Ovary (tissue), 9 donors: ENCODE data around the gene BTBD9. TPM values are rescaled to one million over a fixed set of nuclear protein-coding genes. Genes with fewer than 3 reads are reported as not detected.
"Not testable (repeated sequence)": the region's sequence is repeated elsewhere in the genome, so short reads cannot be mapped to it uniquely, and the experiment has no call there.

Experiments
- DNase-seq, 5 donors: peaks; one replicate each; pipeline ENCODE4 v3.0.0-alpha.2; 2019 to 2020
- H3K27ac ChIP-seq, 2 donors: fragments of 200-600 bp; one replicate each; pipeline versions ENCODE4 v1.5.1 to v1.8.0; 2019 to 2022
- H3K27me3 ChIP-seq: fragments of 200-600 bp; one replicate; pipeline ENCODE4 v1.8.0; 2022
- H3K36me3 ChIP-seq: fragments of 200-600 bp; sonication (generic); one replicate; pipeline ENCODE4 v1.5.1; 2019
- H3K4me1 ChIP-seq: one replicate; pipeline ENCODE4 v1.8.1; 2013; ENCODE audit warnings: mild to moderate bottlenecking, moderate library complexity; ENCODE audit not compliant: insufficient read depth
- H3K4me3 ChIP-seq: fragments of 200-600 bp; sonication (generic); one replicate; pipeline ENCODE4 v1.5.1; 2017
- H3K9me3 ChIP-seq, 2 donors: fragments of 200-600 bp in 1 of 2; sonication (generic) in 1 of 2; one replicate each; pipeline versions ENCODE4 v1.5.1 to v1.8.1; 2013 to 2019; ENCODE audit warnings: mild to moderate bottlenecking in 1 of 2, moderate library complexity in 1 of 2
- EP300 ChIP-seq: sonication (generic); formaldehyde crosslinking; IDR thresholded peaks from one replicate; pipeline ENCODE4 v1.6.1; 2017; ENCODE audit warnings: antibody characterized with exemption
- POLR2A ChIP-seq: fragments of 450-650 bp; IDR thresholded peaks from one replicate; pipeline ENCODE4 v1.6.1; 2017; ENCODE audit warnings: antibody characterized with exemption, mild to moderate bottlenecking, moderate library complexity
- WGBS, 3 donors: extraction: QIAGEN DNeasy Blood & Tissue Kit in 1 of 3; methylation state at CpG; one replicate each; pipeline versions ENCODE4 v1.1.5 to v1.1.7; 2013 to 2017; 5-methylcytosine and 5-hydroxymethylcytosine counted together
- intact Hi-C, 4 donors: fragments of 100-400 bp; cut with DNase I; formaldehyde crosslinking; loops; one replicate each; pipeline versions ENCODE4 v1.11.0 to v1.15.1; 2022 to 2023
- polyA plus RNA-seq, 2 donors: library from polyadenylated mRNA; stranded (reverse); fragments of 200-250 nt in 1 of 2; fragments of 350-450 nt in 1 of 2; fragmentation: Illumina TruSeq in 1 of 2; extraction: RNeasy Lipid Tissue Mini Kit (QIAGEN cat#74804) in 1 of 2; gene quantifications; one replicate each; pipeline ENCODE4 v1.2.3, GENCODE V29; 2013 to 2014
- total RNA-seq, 7 donors: library from RNA; depleted of rRNA in 2 of 7; stranded (reverse); fragments of >200 nt in 2 of 7; fragmentation: NEBNext Ultra II Directional in 3 of 7; extraction: Animal tissue kit (Norgen Biotek cat#: 25700) in 3 of 7; gene quantifications; one replicate each; pipeline versions ENCODE4 v1.1.0 to v1.2.4, GENCODE V29; 2016 to 2023
- TF ChIP-seq, protein P1 (sequence below), 3 donors: fragments of 450-650 bp in 2 of 3; fragments of 200-600 bp in 1 of 3; IDR thresholded peaks; one replicate each; pipeline versions ENCODE4 v1.5.1 to v1.8.0; 2016 to 2022; ENCODE audit warnings: antibody characterized with exemption in 3 of 3, mild to moderate bottlenecking in 1 of 3
- donor health status: DM: no; HTN: no; CAD: no; lungs with moderate emphysema.
- donor health status: DM: no; HTN: no; CAD: no.
- donor health status: Bipolar disorder and iron deficiency.
- donor health status: DM: yes; HTN: yes; CAD: no.
- donor health status: DM: no; HTN: no; CAD: no.
- donor health status: DM: yes; HTN: yes; CAD: no.

The BTBD9 gene
- total and polyA plus RNA-seq, 9 donors: 7.2 to 28.8 (median 21.0) TPM

- Histone ChIP-seq H3K4me3 (no peak overlapping the region), H3K9me3 (no peaks in the 10 kb centered on the region), H3K27ac (no peak overlapping the region), H3K4me1 (peaks cover under 1% of the 10 kb centered on the region), H3K27me3 (no peaks in the 10 kb centered on the region), H3K36me3 (no peaks in the 10 kb centered on the region)
- intact Hi-C loops: no loop called here
- 94 to 98% (median 95%) methylated on average over 3 of the region's 3 CpGs for WGBS, 3 donors
- TF ChIP-seq, protein P1, sequence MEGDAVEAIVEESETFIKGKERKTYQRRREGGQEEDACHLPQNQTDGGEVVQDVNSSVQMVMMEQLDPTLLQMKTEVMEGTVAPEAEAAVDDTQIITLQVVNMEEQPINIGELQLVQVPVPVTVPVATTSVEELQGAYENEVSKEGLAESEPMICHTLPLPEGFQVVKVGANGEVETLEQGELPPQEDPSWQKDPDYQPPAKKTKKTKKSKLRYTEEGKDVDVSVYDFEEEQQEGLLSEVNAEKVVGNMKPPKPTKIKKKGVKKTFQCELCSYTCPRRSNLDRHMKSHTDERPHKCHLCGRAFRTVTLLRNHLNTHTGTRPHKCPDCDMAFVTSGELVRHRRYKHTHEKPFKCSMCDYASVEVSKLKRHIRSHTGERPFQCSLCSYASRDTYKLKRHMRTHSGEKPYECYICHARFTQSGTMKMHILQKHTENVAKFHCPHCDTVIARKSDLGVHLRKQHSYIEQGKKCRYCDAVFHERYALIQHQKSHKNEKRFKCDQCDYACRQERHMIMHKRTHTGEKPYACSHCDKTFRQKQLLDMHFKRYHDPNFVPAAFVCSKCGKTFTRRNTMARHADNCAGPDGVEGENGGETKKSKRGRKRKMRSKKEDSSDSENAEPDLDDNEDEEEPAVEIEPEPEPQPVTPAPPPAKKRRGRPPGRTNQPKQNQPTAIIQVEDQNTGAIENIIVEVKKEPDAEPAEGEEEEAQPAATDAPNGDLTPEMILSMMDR (IDR thresholded peaks at IDR 0.05): no peak
- TF ChIP-seq POLR2A: no peak
- no peak for TF ChIP-seq EP300
- DNase-seq: no peak
Observed at GRCh38 chr6:38432079-38432478, 207.7 kb downstream of the BTBD9 start.

DNA sequence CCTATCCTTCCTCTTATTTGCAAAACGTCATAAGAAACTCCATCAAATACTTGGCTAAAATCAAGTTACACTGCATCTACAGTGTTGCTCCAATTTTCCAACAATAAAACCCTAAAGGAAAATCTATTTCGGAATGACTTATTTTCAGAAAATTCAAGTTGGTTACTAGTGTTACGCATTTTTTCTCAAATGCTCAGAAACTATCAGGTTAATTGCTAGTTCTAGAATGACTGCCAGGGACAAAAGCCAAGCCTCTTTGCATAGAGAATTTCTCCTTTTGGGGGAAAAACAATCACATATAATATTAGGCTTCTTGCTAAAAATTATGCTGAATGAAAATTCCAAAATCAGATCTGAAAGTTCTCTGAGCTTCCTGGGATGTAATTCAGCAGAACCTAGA, 210.2 kb downstream of the BTBD9 start:
- H3K27ac ChIP-seq: no peak overlapping the region
- no peaks in the 10 kb centered on the region for H3K27me3 ChIP-seq
- TF ChIP-seq EP300 (no peak), POLR2A (no peak)
- TF ChIP-seq, protein P1 (IDR thresholded peaks at IDR 0.05): no peak
- no peaks in the 10 kb centered on the region for H3K4me1 ChIP-seq
- 83 to 87% (median 84%) methylated on average over 3 of the region's 3 CpGs for WGBS, 3 donors
- intact Hi-C loops: no loop called here
- DNase-seq: no peak
- no peak overlapping the region for H3K4me3 ChIP-seq
- H3K9me3 ChIP-seq: no peaks in the 10 kb centered on the region
- H3K36me3 ChIP-seq: no peaks in the 10 kb centered on the region

DNA sequence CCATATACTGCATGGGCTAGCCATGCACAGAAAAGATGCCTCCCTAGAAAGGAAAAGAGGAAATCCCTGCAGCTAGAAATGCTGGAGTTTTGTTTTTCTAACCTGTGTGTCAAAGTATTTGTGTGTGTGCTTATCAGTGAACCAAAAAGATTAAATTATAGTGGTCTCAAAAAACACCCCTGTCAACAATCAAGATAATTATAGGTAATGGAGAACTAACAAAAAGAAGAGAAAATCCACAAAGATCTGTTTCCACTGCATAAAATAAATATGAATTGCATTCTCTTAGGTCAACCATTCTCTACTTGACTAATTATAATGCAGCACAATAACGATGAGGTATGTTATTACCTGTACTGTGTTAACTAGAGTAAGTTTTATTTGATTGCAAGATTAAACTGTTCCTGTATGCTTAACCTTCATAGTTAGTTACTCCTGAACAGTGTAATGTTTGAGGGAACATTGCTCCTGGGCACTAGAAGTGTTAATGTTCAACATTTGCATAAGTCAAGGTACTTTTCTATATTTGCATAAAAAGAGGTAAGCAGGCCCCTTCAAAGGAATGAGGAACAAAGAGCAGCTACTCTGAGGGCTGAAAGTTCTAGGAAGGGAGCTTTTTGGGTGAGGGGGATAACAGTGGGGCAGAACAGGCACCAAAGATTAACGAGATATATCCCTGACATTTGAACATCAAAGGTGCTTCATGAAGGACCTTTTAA, 212.1 kb downstream of the BTBD9 start:
- no peak overlapping the region for H3K27ac ChIP-seq
- no peak overlapping the region for H3K4me3 ChIP-seq
- no peaks in the 10 kb centered on the region for H3K36me3 ChIP-seq
- no peaks in the 10 kb centered on the region for H3K4me1 ChIP-seq
- no peaks in the 10 kb centered on the region for H3K27me3 ChIP-seq
- intact Hi-C loops: no loop called here
- H3K9me3 ChIP-seq: no peaks in the 10 kb centered on the region
- 56 to 60% (median 59%) methylated on average over 2 of the region's 2 CpGs for WGBS, 3 donors
- no peak for DNase-seq
- TF ChIP-seq, protein P1 (IDR thresholded peaks at IDR 0.05): no peak
- TF ChIP-seq POLR2A (no peak), EP300 (no peak)

GRCh38 chr6:38425788-38426488, 213.8 kb downstream of the BTBD9 start:
- not testable (repeated sequence) for H3K4me3 ChIP-seq

DNA sequence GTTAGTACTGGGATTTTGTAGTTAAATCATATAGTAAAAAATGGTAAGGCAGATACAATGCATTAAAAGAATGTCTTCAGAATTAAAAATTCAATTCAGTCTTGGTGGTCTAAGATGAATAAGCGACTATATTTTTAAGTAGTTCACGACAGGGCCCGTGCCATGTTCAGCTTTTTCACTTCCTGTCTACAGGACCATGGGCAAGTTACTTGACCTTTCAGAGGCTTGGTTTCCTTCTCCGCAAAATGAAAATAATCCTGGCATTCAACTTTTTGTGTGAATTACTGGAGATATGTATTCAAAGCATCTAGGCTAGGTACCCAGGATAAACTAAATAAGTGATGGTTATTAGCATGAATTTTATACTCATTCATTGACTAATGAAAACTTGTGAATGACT, 216.0 kb downstream of the BTBD9 start:
- Histone ChIP-seq H3K27ac (no peak overlapping the region), H3K36me3 (no peaks in the 10 kb centered on the region), H3K4me3 (no peak overlapping the region), H3K27me3 (no peaks in the 10 kb centered on the region), H3K9me3 (no peaks in the 10 kb centered on the region), H3K4me1 (no peaks in the 10 kb centered on the region)
- TF ChIP-seq, protein P1 (IDR thresholded peaks at IDR 0.05): no peak
- TF ChIP-seq POLR2A (no peak), EP300 (no peak)
- no peak for DNase-seq
- intact Hi-C loops: no loop called here
- WGBS, 3 donors: 92 to 96% (median 95%) methylated on average over 4 of the region's 4 CpGs

More at GRCh38 chr6:38425788-38426488, 213.8 kb downstream of the BTBD9 start:
- H3K4me1 ChIP-seq, DNase-seq, H3K27me3 ChIP-seq, H3K27ac ChIP-seq, H3K9me3 ChIP-seq, intact Hi-C loops, H3K36me3 ChIP-seq: not testable (repeated sequence)
- 90 to 92% (median 91%) methylated on average over 11 of the region's 11 CpGs for WGBS, 3 donors
